ENCODE measurements around the gene NFE2.
A peak's percentile ranks its signal among the peaks of the same experiment; 100 is the strongest.

The NFE2 gene

DNA sequence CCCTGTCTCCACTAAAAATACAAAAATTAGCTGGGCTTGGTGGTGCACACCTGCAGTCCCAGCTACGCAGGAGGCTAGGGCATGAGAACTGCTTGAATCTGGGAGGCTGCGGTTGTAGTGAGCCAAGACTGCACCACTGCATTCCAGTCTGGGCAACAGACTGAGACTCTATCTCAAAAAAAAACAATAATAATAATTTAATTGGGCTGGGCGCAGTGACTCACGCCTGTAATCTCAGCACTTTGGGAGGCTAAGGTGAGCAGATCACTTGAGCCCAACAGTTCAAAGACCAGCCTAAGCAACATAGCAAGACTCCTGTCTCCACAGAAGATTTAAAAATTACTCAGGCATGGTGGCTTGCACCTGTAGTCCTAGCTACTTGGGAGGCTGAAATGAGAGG, 47.6 kb downstream of the NFE2 start:
- DNase-seq: no peak

GRCh38 chr12:54251667-54252284, 49.0 kb downstream of the NFE2 start:
- peak in 1 of 58 donors; percentile 21 for DNase-seq

DNA sequence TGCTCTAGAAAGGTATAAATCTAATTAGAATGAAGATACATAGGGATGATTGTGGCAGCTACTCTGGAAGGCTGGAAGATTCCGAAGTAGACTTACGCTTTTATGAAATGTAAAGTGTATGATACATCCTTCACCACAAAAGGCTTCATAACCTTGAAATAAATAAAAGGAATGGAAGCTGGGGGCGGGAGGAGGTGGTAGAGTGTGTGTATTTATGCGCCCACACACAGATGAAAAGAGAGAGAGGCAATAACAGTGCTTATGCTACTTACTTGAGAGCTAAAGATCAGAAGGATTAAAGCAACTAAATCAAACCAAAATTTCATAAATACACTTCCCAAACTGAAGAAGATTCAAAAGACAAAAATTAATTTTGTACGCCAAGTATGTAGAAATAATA, 51.3 kb downstream of the NFE2 start:
- no peak for DNase-seq

GRCh38 chr12:54246011-54246641, 54.7 kb downstream of the NFE2 start:
- DNase-seq: no peak
